Cardiac atrium fibroblast (primary cell): ENCODE data around the gene FTHL17. TPM values are rescaled to one million over a fixed set of nuclear protein-coding genes. Genes with fewer than 3 reads are reported as not detected.

Experiments used
- total RNA-seq: library from RNA; depleted of rRNA; stranded (reverse); fragments of >200 nt; gene quantifications from 2 replicates; pipeline ENCODE4 v1.2.3, GENCODE V29; 2015

FTHL17 gene
- total RNA-seq = not detected in 2 replicates

DNA sequence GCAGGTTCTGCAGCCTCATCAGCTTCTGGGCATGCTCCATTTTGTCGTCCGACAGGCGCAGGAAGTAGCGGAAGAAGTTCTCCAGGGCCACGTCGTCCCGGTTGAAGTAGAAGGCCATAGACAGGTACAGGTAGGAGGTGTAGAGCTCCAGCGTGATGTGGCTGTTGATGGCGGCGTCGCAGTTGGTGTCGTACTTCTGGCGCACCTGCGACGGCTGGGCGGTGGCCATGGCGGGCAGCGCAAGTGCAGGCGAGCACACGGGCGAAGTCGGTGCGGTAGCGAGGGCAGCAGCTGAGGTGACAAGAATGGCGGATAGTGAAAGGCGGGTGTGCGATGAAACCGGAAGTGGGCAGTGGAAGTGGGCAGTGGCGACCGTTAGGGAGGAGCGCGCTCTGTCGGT, at the start of gene FTHL17:
Gene FTHL17, minus strand, starts transcription at position 317 of the 400 bp plus-strand sequence. Its CDS starts 88 bp downstream, at position 229.

Other genes with a start within 250 kb of the FTHL17 start
- gene TAB3, start 182.8 kb downstream of the FTHL17 start, total RNA-seq = 6.6 and 10.5 TPM in 2 replicates